Muscle of leg (tissue), 9 donors: ENCODE data around the gene UBE2Q1. TPM values are rescaled to one million over a fixed set of nuclear protein-coding genes. Genes with fewer than 3 reads are reported as not detected.

Source experiments
- polyA plus RNA-seq, 8 donors: library from polyadenylated mRNA; unstranded; fragments of 120-200 nt; gene quantifications; one replicate each; pipeline versions ENCODE4 v1.2.1 to v1.2.3, GENCODE V29; 2013; ENCODE audit warnings: inconsistent platforms in 1 of 8, low replicate concordance in 1 of 8; ENCODE audit not compliant: insufficient read length in 8 of 8, insufficient read depth in 1 of 8
- total RNA-seq: library from RNA; stranded (reverse); fragments of 120-200 nt; gene quantifications from one replicate; pipeline ENCODE4 v1.2.4, GENCODE V29; 2013

The UBE2Q1 gene
- total and polyA plus RNA-seq, 9 donors: 21.8 to 73.4 (median 67.8) TPM

Other genes with a start within 250 kb of the UBE2Q1 start
- gene AQP10, start 237.6 kb downstream of the UBE2Q1 start, total RNA-seq: 0.04 TPM
- 1 to 10 TPM in 1 of 8 donors, under 1 TPM in 2, not detected in 5; 0.09 to 2.2 (median 0.17) TPM for gene AQP10, start 237.6 kb downstream of the UBE2Q1 start, polyA plus RNA-seq
- 33.8 TPM for gene ATP8B2, start 233.1 kb downstream of the UBE2Q1 start, total RNA-seq
- 10 to 100 TPM; 16.4 to 33.4 (median 24.2) TPM for gene ATP8B2, start 233.1 kb downstream of the UBE2Q1 start, polyA plus RNA-seq
- gene IL6R, start 153.3 kb downstream of the UBE2Q1 start, total RNA-seq: 5.6 TPM
- 1 to 10 TPM; 2.7 to 7.6 (median 5.1) TPM for gene IL6R, start 153.3 kb downstream of the UBE2Q1 start, polyA plus RNA-seq
- gene TDRD10, start 56.4 kb downstream of the UBE2Q1 start, total RNA-seq: 0.98 TPM
- gene TDRD10, start 56.4 kb downstream of the UBE2Q1 start, polyA plus RNA-seq: 1 to 10 TPM; 1.0 to 3.7 (median 1.7) TPM
- gene SHE, start 56.2 kb downstream of the UBE2Q1 start, total RNA-seq: 8.2 TPM
- 10 to 100 TPM in 1 of 8 donors, 1 to 10 TPM in 7; 7.3 to 10.4 (median 8.5) TPM for gene SHE, start 56.2 kb downstream of the UBE2Q1 start, polyA plus RNA-seq
- gene CHRNB2, start 9.1 kb upstream of the UBE2Q1 start, total RNA-seq: 0.09 TPM
- 1 to 10 TPM in 1 of 8 donors, under 1 TPM in 7; 0.06 to 1.1 (median 0.22) TPM for gene CHRNB2, start 9.1 kb upstream of the UBE2Q1 start, polyA plus RNA-seq
- gene ADAR, start 49.5 kb upstream of the UBE2Q1 start, total RNA-seq: 38.6 TPM
- 10 to 100 TPM; 42.1 to 71.9 (median 53.2) TPM for gene ADAR, start 49.5 kb upstream of the UBE2Q1 start, polyA plus RNA-seq